NOMO-1 treated with DMSO at 0.1 percent for 48 hours (cell line): ENCODE results near the gene ORAI2.
"Not testable (repeated sequence)": the region's sequence is repeated elsewhere in the genome, so short reads cannot be mapped to it uniquely, and the experiment has no call there.

ENCODE experiments used
- DNase-seq: peaks from one replicate; lab custom pipeline; 2025; ENCODE audit not compliant: unreplicated experiment; lab: John Stamatoyannopoulos, UW

Gene ORAI2

DNA sequence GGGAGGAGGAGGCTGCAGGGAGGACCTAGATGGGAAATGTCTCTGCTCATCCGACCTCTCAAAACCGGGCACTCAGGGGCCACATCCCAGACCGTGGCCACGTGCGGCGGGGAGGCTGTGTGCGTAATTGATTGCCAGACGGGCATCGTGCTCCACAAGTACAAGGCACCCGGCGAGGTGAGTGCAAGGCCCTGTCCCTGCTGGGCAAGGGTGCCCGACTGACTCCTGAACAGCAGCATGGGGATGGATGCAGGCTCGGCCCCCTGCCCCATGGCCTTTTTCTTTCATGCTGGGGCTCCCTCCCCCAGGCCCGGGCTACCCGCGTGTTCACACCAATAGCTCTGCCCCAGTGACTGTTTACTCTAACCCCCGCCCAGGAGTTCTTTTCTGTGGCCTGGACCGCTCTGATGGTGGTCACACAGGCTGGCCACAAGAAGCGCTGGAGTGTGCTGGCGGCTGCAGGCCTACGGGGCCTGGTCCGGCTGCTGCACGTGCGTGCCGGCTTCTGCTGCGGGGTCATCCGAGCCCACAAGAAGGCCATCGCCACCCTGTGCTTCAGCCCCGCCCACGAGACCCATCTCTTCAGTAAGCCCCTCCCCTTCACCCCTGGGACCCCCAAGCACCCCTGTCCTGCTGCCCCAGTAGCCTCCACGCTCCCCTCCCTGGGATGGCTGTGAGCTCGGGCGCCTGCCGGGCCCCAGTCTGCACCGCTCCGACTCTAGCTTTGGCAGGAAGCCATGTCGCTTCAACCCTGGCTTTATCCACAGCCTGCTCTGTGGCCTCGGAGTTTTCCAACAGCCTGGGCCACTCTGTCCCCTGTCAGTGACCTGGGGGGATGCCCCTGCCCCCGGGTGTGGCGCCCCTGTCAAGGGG lies 35.3 kb downstream of the ORAI2 start:
- no peak for DNase-seq

DNA sequence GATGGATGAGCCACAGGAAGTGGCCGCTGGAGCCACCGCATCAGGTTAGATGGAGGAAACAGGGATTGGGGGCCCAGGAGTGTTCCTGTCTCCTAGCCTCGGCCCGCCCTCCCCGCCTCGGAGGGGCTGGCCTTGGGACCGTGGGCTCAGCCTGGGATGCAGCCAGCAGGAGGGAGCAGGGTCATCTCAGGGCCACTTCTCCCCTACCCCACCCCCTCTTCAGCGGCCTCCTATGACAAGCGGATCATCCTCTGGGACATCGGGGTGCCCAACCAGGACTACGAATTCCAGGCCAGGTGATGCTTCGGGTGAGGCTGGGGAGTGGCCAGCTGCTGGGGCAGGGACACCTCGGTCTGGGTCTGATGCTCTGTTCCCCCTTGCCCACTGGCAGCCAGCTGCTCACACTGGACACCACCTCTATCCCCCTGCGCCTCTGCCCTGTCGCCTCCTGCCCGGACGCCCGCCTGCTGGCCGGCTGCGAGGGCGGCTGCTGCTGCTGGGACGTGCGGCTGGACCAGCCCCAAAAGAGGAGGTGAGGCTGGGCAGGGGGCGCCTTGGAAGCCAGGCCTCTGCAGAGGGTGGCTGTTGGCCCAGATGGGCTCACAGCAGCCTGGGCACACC lies 36.1 kb downstream of the ORAI2 start:
- DNase-seq: no peak

DNA sequence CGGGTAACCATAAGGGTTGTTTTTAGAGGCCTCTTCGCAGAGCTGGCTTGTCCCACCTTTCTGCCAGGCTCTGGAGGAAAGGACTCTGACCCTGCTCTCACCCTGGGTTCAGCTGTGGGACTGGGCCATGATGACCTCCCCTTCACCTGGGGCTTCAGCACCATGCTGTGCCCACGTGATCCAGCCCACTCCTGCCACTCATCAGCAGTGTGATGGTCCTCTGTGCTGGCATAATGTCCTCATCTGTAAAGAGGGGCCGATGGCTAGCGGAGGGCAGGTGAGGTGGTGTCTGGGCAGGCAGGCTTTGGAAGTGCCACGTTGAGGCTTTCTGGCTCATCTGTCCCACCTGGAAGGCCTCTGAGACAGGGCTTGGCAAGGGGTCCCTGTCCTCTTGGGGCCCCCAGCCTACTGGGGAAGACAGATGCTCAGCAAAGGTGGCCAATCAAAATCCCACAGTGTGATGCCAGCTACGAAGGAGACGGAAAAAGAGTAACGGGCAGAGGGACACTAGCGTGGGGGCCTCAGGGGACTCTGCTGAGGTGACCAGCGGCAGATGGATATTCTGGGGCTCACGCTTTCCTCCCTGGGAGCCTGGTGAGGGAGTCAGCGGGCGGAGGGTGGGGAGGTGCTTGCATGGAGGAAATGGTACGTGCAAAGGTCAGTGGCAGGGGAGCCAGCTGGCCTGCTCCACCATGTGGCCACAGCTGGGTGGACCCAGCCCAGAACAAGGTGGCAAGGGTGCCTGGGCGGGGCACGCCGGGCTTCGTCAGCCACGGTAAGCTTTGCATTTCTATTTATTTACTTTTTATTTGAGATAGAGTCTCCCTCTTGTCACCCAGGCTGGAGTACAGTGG lies 36.8 kb downstream of the ORAI2 start:
- DNase-seq: no peak

DNA sequence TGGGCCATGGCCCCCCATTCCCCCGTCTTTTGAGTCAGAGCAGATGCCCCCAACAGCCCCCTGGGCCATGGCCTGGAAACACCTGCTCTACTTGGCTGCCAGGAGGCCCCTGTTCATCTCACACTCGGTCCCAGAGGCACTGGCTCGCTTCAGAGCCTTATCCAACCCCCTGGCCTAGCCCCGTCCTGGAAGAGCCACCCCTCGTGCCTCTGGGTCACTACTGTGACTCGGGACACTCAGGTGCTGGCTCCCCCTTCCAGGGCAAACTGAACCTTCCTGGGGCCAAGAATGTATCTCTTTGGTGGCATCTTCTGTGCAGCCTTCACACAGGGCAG lies 38.4 kb downstream of the ORAI2 start:
- no peak for DNase-seq

DNA sequence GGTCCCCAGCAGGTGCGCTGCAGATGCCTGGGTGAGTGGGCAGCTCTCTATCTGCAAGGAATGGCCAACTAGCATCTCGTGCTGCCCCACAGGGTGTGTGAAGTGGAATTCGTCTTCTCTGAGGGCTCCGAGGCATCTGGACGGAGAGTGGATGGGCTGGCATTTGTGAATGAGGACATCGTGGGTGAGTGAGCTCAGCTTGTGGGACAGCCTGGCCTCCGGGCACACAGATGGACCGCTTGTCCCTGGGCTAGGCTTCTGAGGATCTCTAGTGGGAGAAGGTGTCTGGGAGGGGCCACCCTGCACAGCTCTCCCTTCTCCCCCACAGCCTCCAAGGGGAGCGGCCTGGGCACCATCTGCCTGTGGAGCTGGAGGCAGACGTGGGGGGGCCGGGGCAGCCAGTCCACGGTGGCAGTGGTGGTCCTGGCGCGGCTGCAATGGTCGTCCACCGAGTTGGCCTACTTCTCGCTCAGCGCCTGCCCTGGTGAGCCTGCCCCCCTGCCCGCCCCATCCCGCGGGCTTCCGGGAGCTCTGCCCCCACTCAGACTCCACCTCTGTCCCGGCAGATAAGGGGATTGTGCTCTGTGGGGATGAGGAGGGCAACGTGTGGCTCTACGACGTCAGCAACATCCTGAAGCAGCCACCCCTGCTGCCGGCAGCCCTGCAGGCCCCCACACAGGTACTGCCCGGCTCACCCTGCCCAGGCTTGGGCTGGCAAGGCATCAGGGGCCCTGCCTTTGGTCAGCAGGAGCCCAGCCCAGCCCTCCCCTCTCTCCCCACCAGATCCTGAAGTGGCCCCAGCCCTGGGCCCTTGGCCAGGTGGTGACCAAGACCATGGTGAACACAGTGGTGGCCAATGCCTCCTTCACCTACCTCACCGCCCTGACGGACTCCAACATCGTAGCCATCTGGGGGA lies 39.0 kb downstream of the ORAI2 start:
- DNase-seq: no peak

DNA sequence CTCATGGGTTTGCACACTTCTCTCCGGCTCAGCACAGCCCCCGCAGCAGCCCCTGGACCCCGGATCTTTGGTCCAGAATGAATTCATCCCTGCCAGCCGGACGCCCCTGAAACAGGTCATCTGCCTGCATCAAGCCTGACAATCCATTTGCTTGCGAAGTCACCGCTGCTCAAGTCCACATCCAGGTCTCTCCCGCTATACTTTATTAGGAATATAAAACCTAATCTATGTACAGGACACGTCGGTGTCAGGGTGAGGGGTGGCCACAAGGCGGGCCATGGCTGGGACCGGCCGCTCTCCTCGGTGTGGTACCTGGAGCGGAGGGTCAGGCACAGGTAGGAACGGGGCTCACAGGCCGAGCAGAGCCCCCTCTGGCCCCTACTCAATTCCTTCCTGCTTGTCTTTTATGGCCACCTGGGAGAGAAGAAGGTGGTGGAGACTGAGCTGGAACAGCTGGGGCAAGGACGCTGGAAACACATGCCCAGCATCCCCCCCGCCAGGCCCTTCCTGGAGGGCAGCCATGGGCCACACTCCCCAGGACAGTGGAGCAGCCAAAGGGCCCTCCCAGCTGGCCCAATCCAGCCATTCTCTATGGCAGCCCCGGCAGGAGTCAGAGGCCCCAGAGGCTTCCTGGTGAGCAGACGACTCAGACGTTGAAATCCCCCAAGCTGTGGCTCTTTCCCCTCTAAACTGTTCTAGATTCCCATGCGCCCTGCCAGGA lies 40.1 kb downstream of the ORAI2 start:
- DNase-seq: no peak

DNA sequence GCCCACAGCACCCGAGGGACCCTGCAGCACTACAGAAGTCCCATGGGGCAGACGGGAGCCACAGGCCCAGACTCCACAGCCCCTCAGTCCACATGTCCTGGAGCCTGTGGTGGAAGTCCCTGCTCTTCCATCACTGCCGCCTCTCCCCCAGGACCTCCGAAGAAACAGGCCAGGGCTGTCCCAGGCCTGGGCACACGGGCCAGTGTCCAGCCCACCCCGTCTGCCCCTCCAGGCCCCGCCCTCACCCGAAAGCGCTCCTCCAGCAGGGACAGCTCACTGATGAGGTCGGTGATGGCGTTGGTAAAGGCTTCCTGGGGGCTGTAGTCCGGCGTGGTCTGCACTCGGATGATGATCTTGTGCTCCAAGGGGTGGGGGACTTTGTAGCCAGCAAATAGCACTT lies 40.7 kb downstream of the ORAI2 start:
- not testable (repeated sequence) for DNase-seq

DNA sequence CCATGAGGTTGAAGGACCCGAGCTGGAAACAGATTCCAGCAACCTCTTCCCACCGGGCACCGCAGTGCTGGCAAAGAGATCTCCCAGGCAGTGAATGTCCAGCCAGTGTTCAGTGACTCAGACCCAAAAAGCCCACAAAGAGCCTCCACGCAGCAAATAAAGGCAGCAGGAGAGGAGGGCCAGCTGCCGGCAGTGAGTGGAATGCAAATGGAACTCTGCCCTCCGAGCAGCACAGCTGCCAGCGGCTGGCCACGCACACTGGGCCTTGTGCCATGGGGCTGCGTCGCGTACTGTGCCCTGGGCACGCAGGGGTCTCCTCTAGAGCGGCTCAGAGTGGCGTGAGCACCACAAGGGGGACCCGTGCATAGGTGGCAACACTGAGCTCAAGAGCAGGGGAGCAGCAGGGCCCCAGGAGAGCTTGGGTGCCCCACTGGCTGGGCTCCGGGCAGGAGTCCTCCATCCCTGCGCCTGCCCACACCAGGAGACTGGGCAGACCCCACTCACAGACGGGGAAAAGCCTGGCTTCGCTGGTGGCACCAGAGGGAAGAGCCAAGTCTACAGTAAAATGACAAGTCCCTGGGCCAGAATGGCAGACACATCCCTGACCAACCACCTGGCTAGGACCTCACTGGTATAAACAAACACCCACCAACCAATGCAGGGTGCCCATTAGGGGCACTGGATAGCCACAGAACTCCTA lies 41.5 kb downstream of the ORAI2 start:
- not testable (repeated sequence) for DNase-seq

DNA sequence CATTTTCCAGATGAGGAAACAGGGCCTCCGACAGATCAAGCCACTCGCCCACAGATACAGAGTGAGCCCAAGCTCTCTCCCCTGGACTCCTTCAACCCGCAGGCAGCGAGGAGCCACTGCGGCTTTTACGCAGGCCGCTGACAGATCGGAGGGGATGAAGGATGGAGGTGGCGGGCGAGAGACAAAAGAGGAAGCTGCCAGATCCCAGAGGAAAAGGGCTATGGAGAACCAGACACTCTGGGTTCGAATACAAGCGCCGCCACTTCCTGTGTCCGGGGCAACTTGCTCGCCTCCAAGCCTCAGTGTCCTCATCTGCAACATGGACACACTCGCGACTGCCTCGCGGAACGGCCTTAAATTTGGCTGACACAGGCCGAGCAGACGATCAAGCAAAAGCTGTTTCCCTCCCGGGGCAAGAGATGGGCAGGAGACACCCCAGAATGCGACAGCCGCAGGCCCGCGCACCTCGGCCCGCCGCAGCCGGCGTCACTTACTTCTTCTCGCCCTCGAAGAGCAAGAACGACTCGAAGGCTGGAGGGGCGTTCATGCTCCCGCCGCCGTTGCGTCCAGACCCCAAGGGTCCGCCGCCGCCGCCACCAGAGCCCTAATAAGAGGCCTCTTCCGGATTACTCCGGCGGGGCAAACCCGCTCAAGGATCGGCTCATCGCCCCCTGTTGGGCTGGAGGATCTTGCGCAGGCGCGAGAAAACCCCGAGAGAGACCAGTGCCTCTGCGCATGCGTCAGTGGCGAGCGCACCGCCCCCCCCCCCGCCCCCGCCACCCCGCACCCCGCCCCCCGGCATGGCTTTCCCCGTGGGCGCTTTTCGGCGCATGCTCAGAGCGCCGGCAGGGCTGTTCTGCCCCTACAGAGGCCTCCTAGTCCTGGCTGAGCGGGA lies 45.2 kb downstream of the ORAI2 start, which contains the start of gene POLR2J:
POLR2J (minus strand) TSS at position 609 of the 895 bp plus-strand sequence; CDS start at position 547, 62 bp downstream.
- not testable (repeated sequence) for DNase-seq

DNA sequence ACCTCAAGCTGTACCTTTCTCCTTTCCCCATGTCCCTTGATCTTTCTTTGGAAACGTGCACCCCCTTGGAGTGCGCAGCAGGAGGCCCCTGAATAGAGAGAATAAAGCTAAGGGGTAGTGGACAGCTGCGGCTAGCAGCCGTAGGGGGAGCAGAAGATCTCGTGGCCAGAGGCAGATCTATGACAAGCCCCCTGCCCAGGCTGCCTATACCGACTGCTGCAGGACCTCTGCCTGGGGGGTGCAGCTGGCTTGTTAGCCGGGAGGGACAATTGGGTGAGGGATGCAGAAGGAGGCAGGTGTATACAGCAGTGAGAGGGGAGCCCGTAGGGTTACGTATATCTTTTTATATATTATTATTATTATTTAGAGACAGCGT lies 45.8 kb downstream of the ORAI2 start:
- not testable (repeated sequence) for DNase-seq

DNA sequence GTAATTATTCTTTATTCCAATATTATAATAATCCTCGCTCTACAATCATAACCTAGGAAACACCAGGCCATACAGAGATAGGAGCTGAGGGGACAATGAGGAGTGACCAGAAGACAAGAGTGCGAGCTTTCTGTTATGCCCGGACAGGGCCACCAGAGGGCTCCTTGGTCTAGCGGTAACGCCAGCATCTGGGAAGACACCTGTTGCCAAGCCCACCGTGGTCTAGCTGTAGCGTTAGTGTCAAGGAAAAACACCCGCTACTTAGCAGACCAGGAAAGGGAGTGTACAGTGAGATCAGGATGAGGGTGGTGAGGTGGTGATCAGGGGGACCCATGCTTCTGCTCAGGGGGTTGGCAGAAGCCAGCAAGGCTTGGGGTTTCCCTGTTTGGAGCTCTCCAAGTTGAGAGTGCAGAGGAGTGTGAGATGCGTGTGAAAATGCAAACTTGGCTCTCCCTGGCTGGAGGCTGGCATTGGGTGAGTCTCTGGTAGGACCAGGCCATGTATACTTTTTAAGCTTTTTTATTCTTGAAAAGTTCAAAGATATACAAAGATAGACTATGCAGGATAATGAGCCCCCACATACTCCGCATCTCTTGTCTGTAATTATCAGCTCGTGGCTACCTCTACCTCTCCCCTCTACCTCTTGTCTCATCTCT lies 46.7 kb downstream of the ORAI2 start:
- not testable (repeated sequence) for DNase-seq

DNA sequence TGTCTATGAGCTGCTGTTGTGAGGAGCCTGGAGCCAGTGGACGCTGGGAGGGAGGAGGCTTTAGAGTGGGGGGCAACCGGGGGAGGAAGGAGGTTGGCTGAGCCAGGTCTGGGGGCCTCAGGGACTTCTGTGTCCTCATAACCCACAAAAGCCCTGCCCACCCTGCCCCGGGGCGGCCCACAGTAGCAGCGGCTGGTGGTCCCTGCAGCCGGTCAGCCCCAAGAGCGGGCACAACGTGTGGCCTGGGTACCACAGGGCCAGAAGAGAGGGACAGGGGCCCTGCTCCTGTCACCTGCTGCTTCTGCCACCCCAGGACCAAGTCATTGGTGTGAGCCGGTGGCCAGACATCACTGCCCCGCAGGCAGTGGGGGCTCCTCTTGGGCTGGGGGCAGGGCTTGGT lies 48.6 kb downstream of the ORAI2 start:
- DNase-seq: not testable (repeated sequence)

DNA sequence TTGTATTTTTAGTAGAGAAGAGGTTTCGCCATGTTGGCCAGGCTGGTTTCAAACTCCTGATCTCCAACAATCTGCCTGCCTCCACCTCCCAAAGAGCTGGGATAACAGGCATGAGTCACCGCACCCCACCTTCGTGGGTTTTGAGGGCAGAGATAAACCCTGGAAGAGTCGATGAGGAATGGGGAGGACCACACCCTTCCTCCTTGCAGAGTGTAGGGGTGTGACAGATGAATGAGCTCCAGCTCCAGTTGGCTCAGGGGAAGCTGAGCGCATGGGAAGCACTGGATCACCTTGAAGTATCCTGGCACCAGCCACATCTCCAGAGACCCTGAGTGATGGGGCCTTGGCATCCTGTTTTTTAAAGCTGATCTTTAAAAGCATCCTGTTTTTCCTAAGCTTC lies 50.9 kb downstream of the ORAI2 start:
- DNase-seq: not testable (repeated sequence)

DNA sequence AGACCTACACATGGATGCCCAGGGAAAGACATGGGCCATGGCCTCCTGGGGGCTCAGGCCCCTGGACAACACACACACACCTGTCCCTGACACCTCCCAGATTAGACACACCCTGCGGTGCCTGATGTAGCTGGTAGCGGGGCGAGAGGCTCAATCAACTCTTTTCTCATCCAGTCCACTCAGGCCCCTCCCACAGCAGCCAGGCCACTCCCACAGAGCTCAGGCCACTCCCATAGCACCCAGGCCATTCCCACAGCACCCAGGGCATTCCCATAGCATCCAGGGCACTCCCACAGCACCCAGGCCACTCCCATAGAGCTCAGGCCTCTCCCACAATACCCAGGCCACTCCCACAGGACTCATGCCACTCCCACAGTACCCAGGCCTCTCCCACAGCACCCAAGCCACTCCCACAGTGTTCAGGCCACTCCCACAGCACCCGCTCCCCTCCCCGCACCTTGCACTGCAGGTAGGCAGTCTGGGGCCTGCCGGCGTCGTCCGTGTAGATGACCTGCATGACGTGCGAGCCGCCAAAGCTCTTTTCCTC lies 57.2 kb downstream of the ORAI2 start:
- DNase-seq: not testable (repeated sequence)

DNA sequence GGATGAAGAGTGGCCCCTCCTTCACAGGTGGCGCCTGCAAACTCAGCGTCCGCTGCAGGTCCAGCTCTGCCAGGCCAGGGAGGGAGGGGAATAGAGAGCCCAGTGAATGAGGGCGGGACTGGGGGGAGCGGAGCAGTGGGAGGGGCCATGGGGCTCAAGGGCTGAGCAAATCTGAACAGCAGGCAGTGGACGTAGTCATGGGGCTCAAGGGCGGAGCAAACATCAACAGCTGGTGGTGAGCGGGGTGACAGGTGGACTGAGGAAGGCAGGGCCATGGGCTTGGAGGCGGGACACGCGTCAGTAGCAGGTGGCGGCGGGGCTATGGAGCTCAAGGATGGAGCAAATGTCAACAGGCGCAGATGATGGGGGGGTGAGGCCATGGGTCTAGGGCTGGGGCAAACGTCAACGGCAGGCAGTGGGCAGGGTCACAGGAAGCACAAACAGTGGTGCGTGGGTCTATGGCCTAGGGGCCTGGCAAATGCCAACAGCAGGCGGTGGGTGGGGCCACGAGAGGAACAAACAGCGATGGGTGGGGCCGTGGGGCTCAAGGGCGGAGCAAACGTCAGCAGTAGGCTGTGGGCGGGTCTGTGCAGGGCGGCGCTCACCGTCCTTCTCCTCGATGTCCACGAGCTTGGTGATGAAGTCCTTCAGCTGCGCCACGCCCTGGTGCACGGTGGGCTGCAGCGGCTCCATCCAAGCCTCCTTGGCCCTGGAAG lies 60.0 kb downstream of the ORAI2 start:
- DNase-seq: not testable (repeated sequence)

DNA sequence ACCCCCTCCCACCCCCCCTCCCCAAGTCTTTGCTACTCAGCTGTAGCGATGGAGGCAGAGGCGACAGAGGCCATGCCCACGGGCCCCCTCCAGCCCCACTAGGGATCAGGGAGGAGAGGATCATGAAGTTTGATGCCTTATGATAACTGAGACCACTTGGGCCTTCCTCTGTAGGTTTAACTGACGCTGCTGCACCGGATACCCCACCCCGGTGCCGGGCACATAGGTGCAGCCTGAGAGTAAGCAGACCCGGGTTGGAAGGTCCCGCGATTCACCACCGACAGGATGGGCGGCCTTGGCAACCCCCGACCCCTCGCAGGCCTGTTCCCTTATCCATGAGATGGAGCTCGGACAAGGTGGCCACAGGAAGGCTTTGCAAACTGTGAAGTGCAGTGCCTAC lies 60.7 kb downstream of the ORAI2 start:
- not testable (repeated sequence) for DNase-seq
